ENCODE data around the gene LMAN2L.

LMAN2L gene

GRCh38 chr2:96739633-96740428 is at the start of gene LMAN2L:
Gene LMAN2L, minus strand, starts transcription at chr2:96740064. Its CDS starts 24 bp downstream, at chr2:96740040.
- peak; percentile 92 for DNase-seq (ENCODE audit: low read depth, low spot score)

- DNase-seq (ENCODE audit: low read depth, low spot score): no peak
Observed at GRCh38 chr2:96789245-96789617, 49.4 kb upstream of the LMAN2L start.

- DNase-seq (ENCODE audit: low read depth, low spot score): no peak
Observed at GRCh38 chr2:96788442-96789244, 48.8 kb upstream of the LMAN2L start.

- no peak for DNase-seq (ENCODE audit: low read depth, low spot score)
Observed at GRCh38 chr2:96787411-96787810, 47.5 kb upstream of the LMAN2L start.

GRCh38 chr2:96783388-96783787 is 43.5 kb upstream of the LMAN2L start:
- DNase-seq (ENCODE audit: low read depth, low spot score): no peak

- DNase-seq (ENCODE audit: low read depth, low spot score): no peak
Observed at GRCh38 chr2:96775160-96775559, 35.3 kb upstream of the LMAN2L start.

GRCh38 chr2:96773922-96774321 is 34.1 kb upstream of the LMAN2L start:
- DNase-seq (ENCODE audit: low read depth, low spot score): no peak

GRCh38 chr2:96772903-96773671 is 33.2 kb upstream of the LMAN2L start:
- no peak for DNase-seq (ENCODE audit: low read depth, low spot score)

GRCh38 chr2:96771796-96772618 is 32.1 kb upstream of the LMAN2L start:
- DNase-seq (ENCODE audit: low read depth, low spot score): no peak

GRCh38 chr2:96770442-96771202 is 30.8 kb upstream of the LMAN2L start:
- DNase-seq (ENCODE audit: low read depth, low spot score): no peak

GRCh38 chr2:96769814-96770213 is 29.9 kb upstream of the LMAN2L start:
- no peak for DNase-seq (ENCODE audit: low read depth, low spot score)

GRCh38 chr2:96768083-96768561 is 28.3 kb upstream of the LMAN2L start:
- DNase-seq (ENCODE audit: low read depth, low spot score): no peak

- DNase-seq (ENCODE audit: low read depth, low spot score): no peak
Observed at GRCh38 chr2:96767135-96767871, 27.4 kb upstream of the LMAN2L start.

- DNase-seq (ENCODE audit: low read depth, low spot score): no peak
Observed at GRCh38 chr2:96764253-96764637, 24.4 kb upstream of the LMAN2L start.

- no peak for DNase-seq (ENCODE audit: low read depth, low spot score)
Observed at GRCh38 chr2:96763511-96764252, 23.8 kb upstream of the LMAN2L start.

- no peak for DNase-seq (ENCODE audit: low read depth, low spot score)
Observed at GRCh38 chr2:96762529-96763311, 22.9 kb upstream of the LMAN2L start.

- DNase-seq (ENCODE audit: low read depth, low spot score): no peak
Observed at GRCh38 chr2:96760986-96761832, 21.3 kb upstream of the LMAN2L start.

Measured in smooth muscle cell of the brain vasculature (primary cell).